Measurements from ENCODE around the gene RNF31.

RNF31 gene

DNA sequence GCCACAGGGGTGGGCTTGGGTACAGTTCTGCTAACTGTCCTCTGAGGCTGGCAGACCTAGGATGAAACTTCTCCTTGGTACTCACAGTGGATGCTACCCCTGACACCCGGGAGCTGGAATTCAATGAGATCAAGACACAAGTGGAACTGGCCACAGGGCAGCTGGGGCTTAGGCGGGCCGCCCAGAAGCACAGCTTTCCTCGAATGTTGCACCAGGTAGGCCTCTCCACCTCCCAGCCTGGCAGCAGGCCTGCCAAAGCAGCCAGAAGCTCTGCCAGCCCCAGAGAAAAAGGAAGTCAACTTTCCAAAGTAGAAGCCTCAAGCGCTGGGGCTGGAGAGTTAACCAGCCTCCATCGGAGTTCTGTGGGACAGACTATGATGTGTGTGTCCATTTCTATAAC, 30.1 kb upstream of the RNF31 start:
- no peak for DNase-seq

DNA sequence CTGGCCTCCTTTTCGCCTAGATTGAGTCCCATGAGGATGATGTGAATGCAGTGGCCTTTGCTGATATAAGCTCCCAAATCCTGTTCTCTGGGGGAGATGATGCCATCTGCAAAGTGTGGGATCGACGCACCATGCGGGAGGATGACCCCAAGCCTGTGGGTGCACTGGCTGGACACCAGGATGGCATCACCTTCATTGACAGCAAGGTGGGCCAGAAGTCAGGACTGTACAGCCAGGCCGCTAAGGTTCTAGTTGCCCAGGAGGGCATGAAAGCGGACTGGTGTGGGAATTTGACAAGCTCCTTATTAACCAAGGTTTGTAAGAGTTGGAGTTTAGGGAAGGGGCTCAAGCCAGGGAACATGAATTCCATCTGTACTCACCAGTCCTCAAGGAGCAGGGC, 27.6 kb upstream of the RNF31 start:
- DNase-seq = no peak

DNA sequence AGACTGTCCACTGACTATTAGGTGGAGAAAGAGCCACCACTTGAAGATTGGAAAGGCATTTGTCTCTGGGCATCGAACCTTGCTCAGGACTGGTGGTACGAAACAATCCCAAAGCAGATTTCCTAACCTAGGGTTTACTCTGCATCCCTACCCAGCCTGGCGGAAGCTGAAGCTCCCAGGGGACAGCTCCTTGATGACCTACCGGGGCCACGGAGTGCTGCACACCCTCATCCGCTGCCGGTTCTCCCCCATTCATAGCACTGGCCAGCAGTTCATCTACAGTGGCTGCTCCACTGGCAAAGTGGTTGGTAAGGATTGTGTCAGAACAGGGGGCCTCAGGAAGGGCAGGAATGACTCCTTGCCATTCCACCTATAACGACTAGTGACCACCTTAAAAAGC, 26.1 kb upstream of the RNF31 start:
- no peak for DNase-seq

DNA sequence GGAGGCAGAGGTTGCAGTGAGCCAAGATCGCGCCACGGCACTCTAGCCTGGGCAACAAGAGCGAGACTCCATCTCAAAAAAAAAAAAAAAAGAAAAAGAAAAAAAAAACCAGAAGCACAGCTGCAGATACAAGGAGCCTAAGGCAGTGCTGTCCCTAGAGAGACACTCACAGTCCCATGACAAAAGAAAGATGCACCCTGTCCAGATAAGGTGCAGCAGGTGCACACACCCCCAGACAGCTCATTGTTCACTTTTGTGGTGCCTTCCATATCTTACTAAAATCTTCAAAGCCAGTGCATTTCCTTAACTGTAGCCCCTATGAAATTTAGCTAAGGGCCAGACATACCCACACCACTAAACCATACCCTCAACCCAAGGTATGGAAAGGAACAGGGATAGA, 24.9 kb upstream of the RNF31 start:
- no peak for DNase-seq

DNA sequence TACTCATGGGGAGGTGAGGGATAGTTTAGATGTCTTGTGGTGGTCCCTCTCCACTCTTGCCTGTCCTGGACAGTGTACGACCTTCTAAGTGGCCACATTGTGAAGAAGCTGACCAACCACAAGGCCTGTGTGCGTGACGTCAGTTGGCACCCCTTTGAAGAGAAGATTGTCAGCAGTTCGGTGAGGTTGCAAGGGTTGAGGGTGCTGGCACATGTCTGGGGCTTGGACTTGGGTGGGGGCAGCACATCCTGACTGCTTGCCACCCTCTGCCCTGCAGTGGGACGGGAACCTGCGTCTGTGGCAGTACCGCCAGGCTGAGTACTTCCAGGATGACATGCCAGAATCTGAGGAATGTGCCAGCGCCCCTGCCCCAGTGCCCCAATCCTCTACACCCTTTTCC, 24.4 kb upstream of the RNF31 start:
- no peak for DNase-seq

DNA sequence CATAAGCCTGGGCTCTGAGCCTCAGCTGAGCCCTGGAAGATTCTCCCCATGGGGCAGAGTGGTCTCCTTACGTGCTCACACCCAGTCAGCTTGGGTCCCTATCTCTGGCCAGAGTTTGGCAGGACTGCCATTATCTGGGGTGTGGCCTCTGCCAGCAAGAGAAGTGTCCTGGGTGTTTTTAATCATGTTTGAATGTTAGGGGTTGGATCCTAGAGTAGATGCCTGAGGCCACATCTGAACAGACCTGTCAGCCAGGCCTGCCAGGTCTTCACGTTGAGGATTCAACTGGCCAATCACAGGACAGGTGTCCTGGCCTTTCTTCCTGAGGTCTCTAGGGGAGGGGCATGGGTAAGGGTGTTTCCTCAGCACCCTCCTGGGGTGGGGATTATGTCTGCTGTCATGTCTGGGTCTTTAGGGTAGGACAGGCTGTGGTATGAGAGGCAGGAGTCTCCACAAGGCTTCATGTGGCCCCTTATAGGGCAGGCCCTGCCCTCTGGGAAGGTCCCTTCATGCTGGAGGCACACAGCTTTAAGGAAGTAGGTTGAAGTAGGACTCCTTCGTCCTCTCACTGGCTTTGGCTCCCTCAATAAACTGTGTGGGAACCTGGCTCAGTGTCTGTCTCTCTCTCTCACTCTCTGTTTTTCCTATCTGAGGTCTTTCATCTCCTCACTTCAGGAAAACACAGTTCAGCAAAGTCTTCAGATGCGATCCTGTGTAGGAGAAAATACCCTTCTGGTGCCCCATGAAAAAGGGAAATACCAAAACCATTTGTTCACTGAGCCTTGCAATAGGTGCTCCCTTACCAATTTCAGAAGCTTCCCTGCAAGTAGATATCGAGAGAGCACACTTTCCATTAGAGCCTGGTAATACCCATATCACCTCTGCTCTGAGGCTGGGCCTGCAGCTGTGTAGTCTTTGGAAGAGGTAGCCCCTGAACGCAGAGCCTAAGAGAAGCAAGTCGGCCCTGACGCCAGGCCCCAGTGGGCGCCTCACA, 23.6 kb upstream of the RNF31 start:
- DNase-seq = no peak

DNA sequence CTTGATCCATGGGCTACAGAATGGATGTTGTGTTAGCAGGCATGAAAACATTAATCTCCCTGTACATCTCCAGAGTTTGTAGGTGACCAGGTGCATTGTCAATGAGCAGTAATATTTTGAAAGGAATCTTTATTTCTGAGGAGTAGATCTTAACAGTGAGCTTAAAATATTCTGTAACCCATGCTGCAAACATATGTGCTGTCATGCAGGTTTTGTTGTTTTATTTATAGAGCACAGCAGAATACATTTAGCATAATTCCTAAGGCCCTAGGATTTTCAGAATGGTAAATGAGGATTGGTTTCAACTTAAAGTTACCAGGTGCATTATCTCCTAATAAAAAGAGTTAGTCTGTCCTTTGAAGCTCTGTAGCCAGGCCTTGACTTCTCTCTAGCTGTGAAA, 20.4 kb upstream of the RNF31 start:
- no peak for DNase-seq

DNA sequence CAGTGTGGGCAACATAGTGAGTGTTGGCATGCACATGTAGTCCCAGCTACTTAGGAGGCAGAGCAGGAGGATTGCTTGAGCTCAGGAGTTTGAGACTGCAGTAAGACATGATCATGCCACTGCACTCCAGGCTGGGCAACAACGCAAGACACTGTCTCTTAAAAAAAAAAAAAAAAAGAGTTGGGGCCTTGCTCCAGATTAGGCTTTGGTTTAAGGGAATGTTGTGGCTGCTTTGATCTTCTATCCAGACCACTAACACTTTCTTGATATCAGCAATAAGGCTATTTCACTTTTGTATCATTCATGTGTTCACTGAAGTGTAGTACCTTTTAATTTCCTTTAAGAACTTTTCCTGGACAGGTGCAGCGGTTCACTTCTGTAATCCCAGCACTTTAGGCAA, 19.6 kb upstream of the RNF31 start:
- no peak for DNase-seq

DNA sequence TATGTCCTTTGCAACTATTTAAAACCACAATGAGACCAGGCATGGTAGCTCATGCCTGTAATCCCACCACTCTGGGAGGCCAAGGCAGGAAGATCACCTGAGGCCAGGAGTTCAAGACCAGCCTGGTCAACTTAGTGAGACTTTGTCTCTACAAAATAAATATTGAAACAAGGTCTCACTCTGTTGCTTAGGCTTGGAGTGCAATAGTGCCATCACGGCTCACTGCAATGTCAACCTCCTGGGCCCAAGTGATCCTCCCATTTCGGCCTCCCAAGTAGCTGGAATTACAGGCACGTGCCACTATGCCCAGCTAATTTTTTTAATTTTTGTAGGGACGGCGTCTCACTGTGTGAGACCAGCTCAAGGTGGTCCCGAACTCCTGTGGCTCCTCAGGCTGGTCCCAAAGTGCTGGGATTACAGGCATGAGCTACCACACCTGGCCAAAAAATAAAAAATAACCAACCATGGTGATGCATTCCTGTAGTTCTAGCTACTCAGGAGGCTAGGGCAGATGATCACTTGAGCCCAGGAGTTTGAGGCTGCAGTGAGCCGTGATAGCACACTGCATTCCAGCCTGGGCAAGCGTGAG, 17.8 kb upstream of the RNF31 start:
- no peak for DNase-seq

DNA sequence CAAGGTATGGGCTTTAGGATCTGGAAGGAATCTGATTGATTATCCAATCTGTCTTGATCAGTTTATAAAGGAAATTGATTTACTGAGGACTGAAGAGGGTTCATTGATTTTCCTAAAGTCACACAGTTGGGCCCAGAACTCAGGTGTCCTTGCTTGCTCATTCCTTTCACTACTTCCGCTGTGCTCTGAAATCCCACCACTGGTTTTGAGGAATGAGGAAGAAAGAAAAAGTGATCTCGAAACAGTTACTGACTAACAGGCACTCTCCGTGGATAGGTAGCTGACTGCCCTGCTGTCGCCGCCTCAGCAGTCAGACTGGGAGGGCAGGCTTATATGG, 16.9 kb upstream of the RNF31 start, which contains the start of gene FITM1:
Gene FITM1, plus strand, starts transcription at position 280 of the 337 bp plus-strand sequence. CDS start 905 bp downstream, outside the sequence.
- peak; percentile 8 for DNase-seq

DNA sequence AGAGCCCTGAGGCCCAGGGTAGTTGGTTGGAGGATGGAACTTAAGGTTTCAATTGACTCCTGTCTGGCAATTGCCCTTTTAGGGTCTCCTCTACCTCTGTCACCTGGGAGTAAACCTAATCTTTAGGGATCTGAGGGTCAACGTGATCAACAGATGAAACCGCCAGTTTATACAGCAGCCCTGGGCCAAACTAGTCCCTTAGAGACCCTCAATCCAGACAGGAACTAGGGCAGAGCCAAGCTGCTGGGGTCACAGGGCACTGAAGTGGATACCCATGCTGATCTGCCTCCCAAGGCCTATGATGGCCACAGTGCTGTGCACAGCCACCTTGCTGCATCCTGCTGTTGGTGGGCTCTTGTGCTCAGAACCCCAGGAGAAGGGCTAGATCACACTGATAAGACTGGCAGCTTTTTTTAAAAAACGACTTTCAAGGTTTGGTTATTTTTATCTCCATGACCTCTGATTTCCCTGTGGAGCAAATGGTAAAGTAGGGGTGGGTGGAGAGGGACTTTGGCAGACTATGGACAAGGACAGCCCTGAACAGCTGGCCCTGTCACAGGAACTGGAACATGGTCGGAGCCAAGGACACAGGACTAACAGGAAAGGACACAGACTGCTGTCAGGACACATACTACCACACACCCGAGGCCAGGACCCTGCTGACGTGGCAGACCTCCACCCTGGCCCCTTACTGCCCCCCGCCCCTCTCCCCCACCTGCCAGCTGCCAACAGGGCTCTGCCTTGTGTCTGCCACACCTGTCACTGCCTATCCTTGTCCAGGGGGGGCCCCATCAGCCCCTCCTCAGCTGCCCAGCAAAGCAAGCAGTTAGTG, 16.4 kb upstream of the RNF31 start:
- DNase-seq = no peak

DNA sequence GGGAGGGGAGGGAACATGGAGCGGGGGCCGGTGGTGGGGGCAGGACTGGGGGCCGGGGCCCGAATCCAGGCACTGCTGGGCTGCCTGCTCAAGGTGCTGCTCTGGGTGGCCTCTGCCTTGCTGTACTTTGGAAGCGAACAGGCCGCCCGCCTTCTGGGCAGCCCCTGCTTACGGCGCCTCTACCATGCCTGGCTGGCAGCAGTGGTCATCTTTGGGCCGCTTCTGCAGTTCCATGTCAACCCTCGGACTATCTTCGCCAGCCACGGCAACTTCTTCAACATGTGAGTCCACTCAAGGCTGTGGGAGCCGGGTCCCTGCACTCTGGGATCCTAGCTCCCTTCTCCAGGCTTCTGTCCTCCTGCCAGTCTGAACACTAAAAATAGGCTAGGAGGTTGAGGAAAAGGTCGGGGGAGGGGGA, 15.7 kb upstream of the RNF31 start:
- DNase-seq = no peak

DNA sequence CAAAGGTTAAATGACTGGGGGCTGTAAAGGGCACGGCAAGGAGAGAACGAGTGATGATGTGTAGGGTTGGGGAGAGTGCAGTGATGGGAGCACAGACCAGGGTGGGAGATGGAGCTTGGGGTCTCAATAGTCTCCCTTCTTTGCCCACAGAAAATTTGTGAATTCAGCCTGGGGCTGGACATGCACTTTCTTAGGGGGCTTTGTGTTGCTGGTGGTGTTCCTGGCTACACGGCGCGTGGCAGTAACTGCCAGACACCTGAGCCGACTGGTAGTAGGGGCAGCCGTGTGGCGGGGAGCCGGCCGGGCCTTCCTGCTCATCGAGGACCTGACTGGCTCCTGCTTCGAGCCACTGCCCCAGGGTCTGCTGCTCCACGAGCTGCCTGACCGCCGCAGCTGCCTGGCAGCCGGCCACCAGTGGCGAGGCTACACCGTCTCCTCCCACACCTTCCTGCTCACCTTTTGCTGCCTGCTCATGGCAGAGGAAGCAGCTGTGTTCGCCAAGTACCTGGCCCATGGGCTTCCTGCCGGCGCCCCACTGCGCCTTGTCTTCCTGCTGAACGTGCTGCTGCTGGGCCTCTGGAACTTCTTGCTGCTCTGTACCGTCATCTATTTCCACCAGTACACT, 15.1 kb upstream of the RNF31 start:
- DNase-seq = no peak

DNA sequence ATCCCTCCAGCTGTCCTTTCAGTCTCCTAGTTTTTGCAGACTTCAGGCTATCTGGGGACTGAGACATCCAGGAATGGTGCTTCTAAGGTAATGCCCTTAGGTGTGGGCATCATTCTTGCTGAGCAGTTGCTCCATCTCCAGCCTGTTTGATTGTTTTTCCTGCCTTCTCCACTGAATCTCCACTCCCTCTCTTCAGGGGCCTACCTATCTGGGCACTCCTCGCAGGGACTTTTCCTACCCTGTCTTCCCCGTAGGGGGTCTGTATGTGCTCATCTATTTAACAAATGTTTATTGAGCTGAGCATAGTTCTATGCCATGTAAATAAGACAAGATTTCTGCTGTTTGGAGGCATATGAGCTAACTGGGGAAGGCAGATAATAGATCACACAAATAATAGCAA, 14.3 kb upstream of the RNF31 start:
- DNase-seq = no peak

DNA sequence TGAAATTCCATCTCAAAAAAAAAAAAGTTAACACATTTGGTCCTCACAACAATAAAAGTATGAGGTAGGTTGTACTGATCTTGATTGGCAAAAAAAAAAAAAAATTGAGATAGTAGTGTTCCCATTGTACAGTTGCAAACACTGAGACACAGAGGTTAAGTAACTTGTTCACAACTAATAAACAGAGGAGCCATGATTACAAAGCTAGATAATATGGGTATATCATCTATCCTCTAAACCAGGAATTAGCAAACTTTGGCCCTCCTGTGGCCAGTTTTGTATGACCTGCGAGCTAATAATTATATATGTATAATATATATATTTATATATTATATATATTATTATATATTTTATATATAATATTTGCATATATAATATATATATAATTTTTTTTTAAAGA, 13.6 kb upstream of the RNF31 start:
- no peak for DNase-seq

DNA sequence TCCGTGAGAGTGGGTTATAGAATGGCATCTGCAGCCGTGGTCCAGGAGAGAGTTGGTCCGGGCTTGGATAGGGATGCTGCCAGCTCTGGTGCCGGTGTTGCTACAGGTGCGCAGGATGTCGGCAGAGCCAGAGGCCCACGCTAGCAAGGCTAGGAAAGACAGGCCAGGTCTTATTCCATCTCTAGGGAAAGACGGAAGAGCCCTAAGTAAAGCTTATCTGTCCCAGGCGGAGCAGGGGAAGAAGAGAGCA, 11.8 kb upstream of the RNF31 start:
- DNase-seq = no peak

DNA sequence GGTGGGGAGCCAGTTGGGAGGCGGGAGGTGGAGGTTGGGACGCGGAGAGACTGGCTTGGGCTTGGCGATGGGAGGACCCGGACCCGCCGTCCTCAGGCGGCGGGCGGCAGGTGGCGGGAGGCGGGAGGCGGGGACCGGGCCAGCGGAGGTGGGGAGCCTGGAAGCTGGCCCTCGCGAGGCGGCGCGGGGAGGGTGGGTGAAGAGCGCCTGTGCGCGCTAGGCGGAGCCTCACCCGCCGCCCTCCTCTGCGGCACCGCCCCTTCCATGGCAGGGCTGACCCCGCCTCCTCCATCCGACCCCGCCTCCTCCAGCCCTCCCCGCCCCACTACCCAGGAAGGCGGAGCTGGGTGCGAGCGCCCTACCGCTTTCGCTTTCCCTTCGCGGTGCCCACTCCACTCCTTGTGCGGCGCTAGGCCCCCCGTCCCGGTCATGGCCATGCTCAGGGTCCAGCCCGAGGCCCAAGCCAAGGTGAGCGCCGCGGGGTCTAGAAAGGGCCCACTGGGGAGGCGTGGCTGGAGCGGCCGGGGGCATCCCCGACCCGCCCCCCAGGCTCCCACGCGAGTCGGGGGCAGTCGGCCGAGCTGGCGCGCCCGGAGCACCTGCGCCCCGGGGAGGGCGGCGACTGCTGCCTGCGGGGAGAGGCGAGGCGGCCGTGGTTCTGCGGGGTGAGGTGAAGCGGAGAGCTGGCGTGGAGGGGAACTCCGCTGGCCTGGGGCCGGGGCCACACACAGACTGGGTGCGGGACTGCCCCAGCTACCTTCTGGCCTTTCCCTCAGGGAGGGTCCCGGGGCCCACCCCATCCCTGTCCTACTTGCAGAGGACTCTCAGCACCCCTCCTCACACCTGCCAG, 11.2 kb upstream of the RNF31 start, which contains the start of gene PSME1:
Gene PSME1, plus strand, starts transcription at position 361 of the 850 bp plus-strand sequence. Its CDS starts 69 bp downstream, at position 430.
- DNase-seq = no peak

DNA sequence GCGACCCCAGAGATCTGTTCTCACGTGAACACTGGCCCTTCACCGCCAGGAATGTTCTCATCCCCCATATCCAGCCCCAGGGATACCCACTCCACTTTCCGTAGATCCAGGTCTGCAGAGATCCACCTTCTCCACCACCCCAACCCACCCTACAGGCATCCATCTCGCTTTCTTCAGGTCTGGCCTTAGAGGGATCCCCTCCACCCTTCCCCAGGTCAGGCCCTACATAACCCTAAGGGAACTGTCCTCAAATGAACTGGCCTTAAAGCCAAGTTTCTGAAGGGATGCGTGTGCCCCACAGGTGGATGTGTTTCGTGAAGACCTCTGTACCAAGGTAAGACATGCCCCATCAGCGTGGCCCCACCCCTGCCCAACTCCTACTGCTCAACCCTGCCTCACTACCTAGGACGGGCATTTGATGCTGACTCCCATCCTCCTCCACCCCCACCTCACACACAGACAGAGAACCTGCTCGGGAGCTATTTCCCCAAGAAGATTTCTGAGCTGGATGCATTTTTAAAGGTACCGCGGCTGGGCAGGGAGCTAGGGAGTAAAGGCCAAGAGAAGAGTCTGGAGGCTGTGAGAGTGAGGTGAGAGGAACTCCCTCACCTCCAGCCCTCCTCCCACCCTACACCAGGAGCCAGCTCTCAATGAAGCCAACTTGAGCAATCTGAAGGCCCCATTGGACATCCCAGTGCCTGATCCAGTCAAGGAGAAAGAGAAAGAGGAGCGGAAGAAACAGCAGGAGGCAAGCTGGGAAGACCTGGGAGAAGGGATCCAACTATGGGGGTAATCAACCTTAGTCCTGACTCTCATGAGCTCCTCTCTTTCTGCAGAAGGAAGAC, 10.4 kb upstream of the RNF31 start:
- no peak for DNase-seq

DNA sequence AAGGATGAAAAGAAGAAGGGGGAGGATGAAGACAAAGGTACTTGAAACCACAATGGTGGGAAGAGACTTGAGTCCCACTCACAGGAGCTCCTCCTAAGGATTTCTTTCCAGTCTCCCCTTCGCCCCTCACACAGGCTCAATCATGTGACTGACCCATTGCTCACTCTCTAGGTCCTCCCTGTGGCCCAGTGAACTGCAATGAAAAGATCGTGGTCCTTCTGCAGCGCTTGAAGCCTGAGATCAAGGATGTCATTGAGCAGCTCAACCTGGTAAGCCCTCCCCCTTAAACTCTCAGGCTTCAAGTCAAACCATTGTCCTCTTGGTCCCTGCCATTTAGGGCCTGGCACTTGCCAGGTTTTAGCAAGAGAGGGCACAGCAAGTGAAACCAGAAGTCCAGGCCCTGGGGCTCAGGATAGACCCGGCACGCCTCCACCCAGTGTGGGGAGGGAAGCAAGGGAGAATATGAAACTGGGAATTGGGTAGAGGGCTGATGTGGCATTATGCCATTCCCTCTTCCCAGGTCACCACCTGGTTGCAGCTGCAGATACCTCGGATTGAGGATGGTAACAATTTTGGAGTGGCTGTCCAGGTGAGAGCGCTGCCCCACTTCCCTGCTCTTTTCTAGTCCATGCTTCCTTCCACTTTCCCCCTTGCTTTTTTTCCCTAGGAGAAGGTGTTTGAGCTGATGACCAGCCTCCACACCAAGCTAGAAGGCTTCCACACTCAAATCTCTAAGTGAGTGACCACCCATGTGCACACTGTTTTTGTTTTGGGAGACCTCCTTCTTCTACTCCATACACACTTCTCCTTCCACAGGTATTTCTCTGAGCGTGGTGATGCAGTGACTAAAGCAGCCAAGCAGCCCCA, 9.5 kb upstream of the RNF31 start:
- no peak for DNase-seq

Data from SIG-M5 (cell line).